ENCODE measurements around the gene BHLHE23.

DNA sequence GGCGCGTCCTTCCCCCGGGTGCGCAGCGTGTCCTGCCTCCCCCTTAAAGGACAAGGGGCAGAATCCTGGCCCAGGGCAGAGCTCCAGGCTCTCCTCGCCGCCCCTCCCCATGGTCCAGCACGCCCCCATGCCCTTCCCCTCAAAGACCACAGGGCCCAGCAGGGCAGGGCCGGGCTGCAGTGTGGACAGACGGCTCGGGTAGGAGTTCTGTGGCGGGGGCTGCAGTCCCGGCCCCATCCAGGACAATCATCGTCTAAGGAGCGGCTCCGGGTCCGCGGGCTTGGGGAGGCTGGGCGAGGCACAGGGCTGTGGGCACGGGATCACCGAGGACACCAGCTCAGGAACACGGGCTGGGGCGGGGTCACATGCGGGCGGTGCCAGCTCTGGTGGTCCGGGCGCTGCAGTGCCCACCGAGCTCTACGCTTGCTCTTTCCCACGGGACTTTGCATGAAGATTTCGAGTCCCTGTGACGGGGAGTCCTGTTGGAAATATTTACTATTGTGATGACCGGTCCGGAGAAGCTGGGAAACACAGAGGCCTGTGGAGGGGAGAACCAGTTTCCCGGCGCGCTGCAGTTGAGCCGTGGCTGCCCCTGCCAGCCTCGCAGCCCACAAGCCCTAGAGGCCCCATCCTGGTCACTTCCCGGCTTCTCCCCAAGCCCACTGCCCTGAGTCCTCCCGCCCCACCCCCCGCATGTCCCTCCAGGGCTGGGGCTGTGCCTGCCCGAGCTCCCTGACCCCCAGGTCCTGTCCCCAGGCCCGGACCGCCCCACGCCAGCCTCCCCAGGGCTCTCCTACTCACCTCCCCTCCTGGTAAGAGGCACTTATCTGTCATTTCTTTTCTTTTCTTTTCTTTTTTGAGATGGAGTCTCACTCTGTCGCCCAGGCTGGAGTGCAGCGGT is 33.7 kb downstream of the BHLHE23 start:
- TF ChIP-seq, protein P1, sequence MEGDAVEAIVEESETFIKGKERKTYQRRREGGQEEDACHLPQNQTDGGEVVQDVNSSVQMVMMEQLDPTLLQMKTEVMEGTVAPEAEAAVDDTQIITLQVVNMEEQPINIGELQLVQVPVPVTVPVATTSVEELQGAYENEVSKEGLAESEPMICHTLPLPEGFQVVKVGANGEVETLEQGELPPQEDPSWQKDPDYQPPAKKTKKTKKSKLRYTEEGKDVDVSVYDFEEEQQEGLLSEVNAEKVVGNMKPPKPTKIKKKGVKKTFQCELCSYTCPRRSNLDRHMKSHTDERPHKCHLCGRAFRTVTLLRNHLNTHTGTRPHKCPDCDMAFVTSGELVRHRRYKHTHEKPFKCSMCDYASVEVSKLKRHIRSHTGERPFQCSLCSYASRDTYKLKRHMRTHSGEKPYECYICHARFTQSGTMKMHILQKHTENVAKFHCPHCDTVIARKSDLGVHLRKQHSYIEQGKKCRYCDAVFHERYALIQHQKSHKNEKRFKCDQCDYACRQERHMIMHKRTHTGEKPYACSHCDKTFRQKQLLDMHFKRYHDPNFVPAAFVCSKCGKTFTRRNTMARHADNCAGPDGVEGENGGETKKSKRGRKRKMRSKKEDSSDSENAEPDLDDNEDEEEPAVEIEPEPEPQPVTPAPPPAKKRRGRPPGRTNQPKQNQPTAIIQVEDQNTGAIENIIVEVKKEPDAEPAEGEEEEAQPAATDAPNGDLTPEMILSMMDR (conservative IDR thresholded peaks at IDR 0.05; ENCODE audit: low read length): no peak
- TF ChIP-seq EZH2phosphoT487 (IDR thresholded peaks at IDR 0.05; ENCODE audit: borderline replicate concordance, low read depth, low read length): no peak

Measured in OCI-LY7 (cell line).